Hepatocyte (in vitro differentiated cells): ENCODE data around the gene CYB5R2.

Source experiments
- EZH2 ChIP-seq: fragments of 200-600 bp; sonication (generic); IDR thresholded peaks from 2 replicates; pipeline ENCODE4 v1.6.1; 2016; ENCODE audit warnings: antibody characterized with exemption, mild to moderate bottlenecking, borderline replicate concordance
- EZH2phosphoT487 ChIP-seq: fragments of 200-600 bp; sonication (generic); IDR thresholded peaks from one replicate; pipeline ENCODE4 v1.6.1; 2018; ENCODE audit warnings: antibody characterized with exemption, mild to moderate bottlenecking, low read depth, moderate library complexity; ENCODE audit not compliant: unreplicated experiment, severe bottlenecking
- TF ChIP-seq, protein P1 (sequence below): fragments of 200-600 bp; sonication (generic); IDR thresholded peaks from 2 replicates; pipeline ENCODE4 v1.5.1; 2016; ENCODE audit warnings: antibody characterized with exemption, mild to moderate bottlenecking; ENCODE audit not compliant: poor library complexity

DNA sequence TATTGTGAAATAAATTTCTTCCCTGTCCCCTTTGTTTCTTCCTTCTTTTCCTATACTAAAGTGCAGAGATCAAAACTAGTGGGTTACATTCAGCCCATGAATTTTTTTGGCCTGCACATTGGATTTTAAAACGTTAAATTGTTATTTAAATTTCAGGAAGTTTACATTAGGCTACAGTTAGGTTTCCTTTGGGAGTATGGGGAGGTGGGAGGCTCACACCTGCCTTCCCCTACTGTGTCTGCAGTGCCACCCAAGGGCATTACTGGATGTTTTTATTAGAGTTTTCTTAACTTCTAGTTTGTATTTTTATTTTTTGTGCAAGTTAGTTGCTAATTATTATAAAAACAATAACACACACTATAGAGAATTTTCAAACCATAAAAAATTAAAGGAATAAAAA is 51.7 kb downstream of the CYB5R2 start:
- TF ChIP-seq EZH2 (no peak), EZH2phosphoT487 (no peak)
- TF ChIP-seq, protein P1, sequence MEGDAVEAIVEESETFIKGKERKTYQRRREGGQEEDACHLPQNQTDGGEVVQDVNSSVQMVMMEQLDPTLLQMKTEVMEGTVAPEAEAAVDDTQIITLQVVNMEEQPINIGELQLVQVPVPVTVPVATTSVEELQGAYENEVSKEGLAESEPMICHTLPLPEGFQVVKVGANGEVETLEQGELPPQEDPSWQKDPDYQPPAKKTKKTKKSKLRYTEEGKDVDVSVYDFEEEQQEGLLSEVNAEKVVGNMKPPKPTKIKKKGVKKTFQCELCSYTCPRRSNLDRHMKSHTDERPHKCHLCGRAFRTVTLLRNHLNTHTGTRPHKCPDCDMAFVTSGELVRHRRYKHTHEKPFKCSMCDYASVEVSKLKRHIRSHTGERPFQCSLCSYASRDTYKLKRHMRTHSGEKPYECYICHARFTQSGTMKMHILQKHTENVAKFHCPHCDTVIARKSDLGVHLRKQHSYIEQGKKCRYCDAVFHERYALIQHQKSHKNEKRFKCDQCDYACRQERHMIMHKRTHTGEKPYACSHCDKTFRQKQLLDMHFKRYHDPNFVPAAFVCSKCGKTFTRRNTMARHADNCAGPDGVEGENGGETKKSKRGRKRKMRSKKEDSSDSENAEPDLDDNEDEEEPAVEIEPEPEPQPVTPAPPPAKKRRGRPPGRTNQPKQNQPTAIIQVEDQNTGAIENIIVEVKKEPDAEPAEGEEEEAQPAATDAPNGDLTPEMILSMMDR = no peak
